ENCODE results near the gene CUL9. TPM values are rescaled to one million over a fixed set of nuclear protein-coding genes. Genes with fewer than 3 reads are reported as not detected.
A peak's percentile ranks its signal among the peaks of the same experiment; 100 is the strongest.

The CUL9 gene
- total RNA-seq, 1 experiment from 2014 or later: 15.7 TPM

DNA sequence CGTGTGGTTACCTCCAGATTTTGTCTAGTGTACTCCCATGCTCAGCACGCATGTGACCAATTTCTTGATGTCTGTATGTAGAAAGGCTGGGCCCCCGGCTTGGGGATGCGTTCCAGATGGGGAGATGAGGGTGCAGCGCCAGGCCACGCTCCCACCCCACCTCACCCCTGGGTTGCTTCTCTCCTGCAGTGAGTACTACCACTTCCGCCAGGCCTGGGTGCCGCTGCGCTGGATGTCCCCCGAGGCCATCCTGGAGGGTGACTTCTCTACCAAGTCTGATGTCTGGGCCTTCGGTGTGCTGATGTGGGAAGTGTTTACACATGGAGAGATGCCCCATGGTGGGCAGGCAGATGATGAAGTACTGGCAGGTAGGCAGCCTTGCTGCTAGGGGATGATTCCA lies 22.4 kb upstream of the CUL9 start:
- DNase-seq (ENCODE audit: low read depth in 1 of 2, low spot score in 2 of 2): no peak
- H3K4me3 ChIP-seq: no peak overlapping the region
- no peaks in the 10 kb centered on the region for H3K4me1 ChIP-seq (replicated peaks)
- H3K27ac ChIP-seq: no peak overlapping the region
- no peaks in the 10 kb centered on the region for H3K27me3 ChIP-seq (replicated peaks)
- peaks cover 3% of the 10 kb centered on the region for H3K36me3 ChIP-seq
- no peaks in the 10 kb centered on the region for H3K9me3 ChIP-seq (replicated peaks)

- no peaks in the 10 kb centered on the region for H3K9me3 ChIP-seq (replicated peaks)
- DNase-seq (ENCODE audit: low read depth in 1 of 2, low spot score in 2 of 2): no peak
Observed at GRCh38 chr6:43163899-43164298, 18.1 kb upstream of the CUL9 start.

DNA sequence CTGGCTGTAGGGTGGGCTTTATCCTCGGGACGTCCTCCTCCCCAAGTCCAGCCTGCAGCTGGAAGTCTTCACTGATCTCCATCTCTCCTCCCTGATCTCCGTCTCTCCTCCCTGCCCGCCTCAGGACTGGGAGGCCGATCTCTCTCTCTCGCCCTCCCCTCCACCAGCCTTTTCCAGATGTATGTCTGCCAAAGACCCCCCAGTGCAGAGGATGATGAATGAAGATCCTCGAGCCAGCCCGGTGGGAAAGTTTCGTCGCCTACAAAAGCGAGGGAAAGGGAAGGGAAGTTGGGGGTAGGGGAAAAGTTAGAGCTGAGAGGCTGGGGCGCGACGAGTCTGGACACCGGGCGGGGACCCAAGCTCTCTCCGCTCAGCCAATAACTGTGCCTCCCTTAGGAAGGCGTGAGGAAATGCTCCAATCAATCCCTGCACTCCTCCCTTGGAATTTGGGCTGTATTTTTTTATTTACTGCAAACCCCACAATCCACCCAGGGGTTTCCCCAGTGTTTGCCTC lies 11.5 kb upstream of the CUL9 start:
- Histone ChIP-seq H3K27me3 (replicated peaks) (no peaks in the 10 kb centered on the region), H3K4me3 (peak overlapping the region; percentile 96), H3K4me1 (replicated peaks) (peaks cover 31% of the 10 kb centered on the region), H3K36me3 (peaks cover 27% of the 10 kb centered on the region), H3K9me3 (replicated peaks) (no peaks in the 10 kb centered on the region), H3K27ac (peak overlapping the region; percentile 50)
- DNase-seq (ENCODE audit: low read depth in 1 of 2, low spot score in 2 of 2): no peak

More at GRCh38 chr6:43163899-43164298, 18.1 kb upstream of the CUL9 start:
- Histone ChIP-seq H3K4me3 (no peak overlapping the region), H3K4me1 (replicated peaks) (no peaks in the 10 kb centered on the region), H3K27me3 (replicated peaks) (no peaks in the 10 kb centered on the region), H3K27ac (no peak overlapping the region), H3K36me3 (no peaks in the 10 kb centered on the region; the same call in 1 of the 2 replicates)

DNA sequence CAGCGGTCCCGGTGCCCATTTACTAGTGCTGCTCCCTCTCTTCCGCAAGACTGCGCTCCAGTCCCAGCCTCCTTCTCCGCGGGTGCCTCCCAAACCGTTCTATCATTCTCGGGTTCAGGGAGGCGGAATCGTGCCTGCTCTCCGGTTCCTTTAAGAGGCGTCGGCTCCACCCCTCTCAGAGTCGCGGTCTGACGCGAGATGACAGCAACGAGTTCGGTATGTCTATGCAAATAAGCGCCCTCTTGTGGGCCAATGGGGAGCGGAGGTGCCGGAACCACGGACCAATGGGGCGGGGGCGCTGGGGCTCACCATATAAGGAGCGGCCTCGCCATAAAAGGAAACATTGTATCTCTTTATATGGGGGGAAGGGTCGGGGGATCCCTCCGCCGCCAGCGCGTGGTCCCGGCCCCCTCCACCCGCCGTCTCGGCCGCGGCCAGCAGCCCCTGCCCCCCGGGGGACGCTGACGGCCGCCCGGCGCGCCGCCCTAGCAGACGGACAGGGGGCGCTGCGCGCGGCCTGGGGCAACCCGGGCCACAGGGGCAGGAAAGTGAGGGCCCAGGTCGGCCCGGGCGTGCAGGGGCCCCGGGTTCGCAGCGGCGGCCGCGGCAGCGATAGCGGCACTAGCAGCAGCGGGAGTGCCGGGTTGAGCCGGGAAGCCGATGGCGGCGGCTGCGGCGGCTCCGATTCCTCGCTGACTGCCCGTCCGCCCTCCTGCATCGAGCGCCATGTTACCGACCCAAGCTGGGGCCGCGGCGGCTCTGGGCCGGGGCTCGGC lies 10.9 kb upstream of the CUL9 start, which contains the start of gene SRF:
TSS of gene SRF (plus strand) at position 339 of the 776 bp plus-strand sequence. CDS start at position 727, 388 bp downstream.
- Histone ChIP-seq H3K27ac (peak within 1 kb of the TSS; percentile 62), H3K9me3 (replicated peaks) (no peaks in the 10 kb centered on the region), H3K4me3 (peak within 1 kb of the TSS; percentile 96), H3K4me1 (replicated peaks) (peaks cover 31% of the 10 kb centered on the region), H3K27me3 (replicated peaks) (no peaks in the 10 kb centered on the region), H3K36me3 (peaks cover 33% of the 10 kb centered on the region)
- DNase-seq (ENCODE audit: low read depth in 1 of 2, low spot score in 2 of 2): peak; percentile 99

- peak overlapping the region; percentile 96 for H3K4me3 ChIP-seq
- H3K4me1 ChIP-seq (replicated peaks): peaks cover 31% of the 10 kb centered on the region
- H3K27me3 ChIP-seq (replicated peaks): no peaks in the 10 kb centered on the region
- H3K36me3 ChIP-seq: peaks cover 39% of the 10 kb centered on the region
- no peaks in the 10 kb centered on the region for H3K9me3 ChIP-seq (replicated peaks)
- H3K27ac ChIP-seq: peak overlapping the region; percentile 62
- DNase-seq (ENCODE audit: low read depth in 1 of 2, low spot score in 2 of 2): peak in 1 of 2 experiments; percentile 29
Observed at GRCh38 chr6:43171707-43172103, 10.3 kb upstream of the CUL9 start.

DNA sequence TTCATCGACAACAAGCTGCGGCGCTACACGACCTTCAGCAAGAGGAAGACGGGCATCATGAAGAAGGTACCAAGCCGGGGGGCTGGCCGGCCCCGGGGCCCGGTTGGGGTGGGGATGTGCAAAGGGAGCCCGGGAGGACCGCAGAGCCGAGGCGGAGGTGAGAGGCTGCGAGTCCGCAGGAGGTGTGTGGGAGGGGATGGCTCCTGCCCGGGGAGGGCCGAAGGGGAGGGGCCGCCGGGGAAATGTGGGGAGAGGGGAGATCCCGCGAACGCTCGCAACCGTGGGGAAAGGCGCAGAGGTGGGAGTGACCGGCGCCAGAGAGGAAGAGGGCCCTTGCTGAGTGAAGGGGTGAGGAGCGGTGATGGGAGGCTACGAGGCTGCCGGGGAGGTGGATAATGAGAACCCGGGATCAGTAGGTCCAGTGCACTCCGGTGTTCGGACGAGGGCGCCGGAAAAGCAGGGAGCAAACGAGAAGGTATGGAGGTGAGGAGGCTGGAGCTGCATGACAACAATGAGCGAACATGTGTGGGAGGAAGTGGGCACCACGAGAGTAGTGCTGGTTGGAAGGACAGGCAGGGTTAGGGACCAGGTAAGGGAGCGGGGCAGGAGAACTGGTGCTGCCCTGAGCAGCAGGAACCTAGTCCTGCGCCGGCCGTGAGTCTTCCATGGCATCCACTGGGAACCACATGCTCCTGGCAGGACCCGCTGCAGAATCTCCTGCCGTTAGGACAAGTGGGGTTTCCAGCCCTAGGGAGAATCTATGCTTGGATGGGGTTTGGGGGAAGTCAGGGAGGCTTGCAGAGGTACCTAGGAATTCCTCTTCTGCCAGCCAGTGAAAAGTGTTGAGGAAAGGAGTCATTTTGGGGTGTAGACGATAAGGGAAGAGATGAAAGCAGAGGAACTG lies 9.6 kb upstream of the CUL9 start:
- Histone ChIP-seq H3K27me3 (replicated peaks) (no peaks in the 10 kb centered on the region), H3K27ac (peak overlapping the region; percentile 62), H3K4me3 (peak overlapping the region; percentile 96), H3K4me1 (replicated peaks) (peaks cover 31% of the 10 kb centered on the region), H3K9me3 (replicated peaks) (no peaks in the 10 kb centered on the region), H3K36me3 (peaks cover 45% of the 10 kb centered on the region)
- DNase-seq (ENCODE audit: low read depth in 1 of 2, low spot score in 2 of 2): peak in 1 of 2 experiments; percentile 38

- Histone ChIP-seq H3K27ac (peak overlapping the region; percentile 56), H3K36me3 (peaks cover 59% of the 10 kb centered on the region), H3K9me3 (replicated peaks) (no peaks in the 10 kb centered on the region), H3K4me1 (replicated peaks) (peaks cover 31% of the 10 kb centered on the region), H3K4me3 (peak overlapping the region; percentile 96), H3K27me3 (replicated peaks) (no peaks in the 10 kb centered on the region)
- peak in 1 of 2 experiments; percentile 18 for DNase-seq (ENCODE audit: low read depth in 1 of 2, low spot score in 2 of 2)
Observed at GRCh38 chr6:43173591-43174262, 8.3 kb upstream of the CUL9 start.

DNA sequence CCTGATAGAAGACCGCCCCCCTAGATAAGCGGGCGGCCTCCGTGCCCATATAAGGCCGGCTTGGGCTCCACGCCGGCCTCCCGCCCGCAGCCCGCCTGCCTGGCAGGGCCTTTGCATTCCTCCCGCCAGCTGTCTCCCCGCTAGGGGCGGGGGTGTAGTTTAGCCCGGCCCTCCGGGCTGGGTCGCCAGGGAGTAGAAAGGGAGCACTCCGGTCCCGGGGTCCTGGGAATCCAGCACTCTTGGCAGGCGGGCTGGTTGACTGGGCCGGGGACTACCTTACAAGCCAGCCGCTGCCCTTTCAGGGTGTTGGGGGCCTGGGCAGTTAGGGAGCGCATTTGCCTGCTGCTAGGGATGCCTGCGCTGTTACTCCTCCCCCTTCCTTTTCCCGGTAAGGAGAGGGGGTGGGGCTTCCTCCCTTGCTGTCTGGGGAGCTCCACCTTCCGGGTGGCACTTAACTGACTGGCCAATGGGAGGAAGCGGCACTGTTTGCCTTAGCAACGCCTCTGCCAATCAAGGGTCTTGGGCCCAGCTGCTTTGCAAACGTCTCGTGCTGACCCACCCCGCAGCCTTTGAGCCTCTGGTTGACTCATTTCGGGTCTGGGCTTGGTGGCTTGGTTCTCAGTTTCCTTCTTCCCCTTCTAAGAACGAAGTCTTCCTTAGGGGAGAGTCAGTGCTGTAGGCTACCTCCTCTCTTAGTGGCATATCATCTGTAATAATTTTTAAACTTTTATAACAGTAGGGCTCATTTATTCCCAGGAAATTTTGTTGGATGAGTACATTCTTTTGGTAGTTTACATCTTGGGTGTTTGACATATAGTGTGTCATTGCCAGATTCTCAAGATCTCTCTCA lies 7.5 kb upstream of the CUL9 start:
- H3K27me3 ChIP-seq (replicated peaks): no peaks in the 10 kb centered on the region
- H3K9me3 ChIP-seq (replicated peaks): no peaks in the 10 kb centered on the region
- peak overlapping the region; percentile 96 for H3K4me3 ChIP-seq
- peaks cover 67% of the 10 kb centered on the region for H3K36me3 ChIP-seq
- H3K27ac ChIP-seq: peak overlapping the region; percentile 56
- DNase-seq (ENCODE audit: low read depth in 1 of 2, low spot score in 2 of 2): peak; percentile 99 to 100
- H3K4me1 ChIP-seq (replicated peaks): peaks cover 31% of the 10 kb centered on the region

DNA sequence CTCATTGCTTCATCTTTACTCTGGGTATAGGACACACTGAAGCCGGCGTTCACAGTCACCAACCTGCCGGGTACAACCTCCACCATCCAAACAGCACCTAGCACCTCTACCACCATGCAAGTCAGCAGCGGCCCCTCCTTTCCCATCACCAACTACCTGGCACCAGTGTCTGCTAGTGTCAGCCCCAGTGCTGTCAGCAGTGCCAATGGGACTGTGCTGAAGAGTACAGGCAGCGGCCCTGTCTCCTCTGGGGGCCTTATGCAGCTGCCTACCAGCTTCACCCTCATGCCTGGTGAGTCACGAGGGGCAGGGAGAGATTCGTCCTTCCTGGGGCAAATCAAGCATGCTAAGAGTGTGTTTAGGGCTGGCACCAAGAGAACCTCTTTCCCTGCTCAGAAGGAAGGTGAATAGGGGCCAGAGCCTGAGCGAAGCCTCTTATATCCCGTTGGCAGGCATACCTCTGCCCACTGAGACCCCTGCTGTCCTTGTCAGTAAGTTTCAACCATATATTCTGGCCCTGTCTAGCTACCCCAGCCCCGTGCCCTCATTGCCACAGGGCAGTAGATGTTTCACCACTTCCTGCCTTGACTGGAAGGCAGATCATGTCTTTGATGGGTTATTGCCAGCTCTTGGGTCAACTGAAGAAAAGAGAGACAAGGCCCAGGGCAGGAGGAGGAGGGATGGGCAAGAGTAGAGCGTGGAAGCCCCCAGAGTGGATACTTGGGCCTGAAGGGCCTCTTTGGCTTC lies 6.1 kb upstream of the CUL9 start:
- no peak for DNase-seq (ENCODE audit: low read depth in 1 of 2, low spot score in 2 of 2)
- Histone ChIP-seq H3K36me3 (peaks cover 73% of the 10 kb centered on the region), H3K4me1 (replicated peaks) (peaks cover 26% of the 10 kb centered on the region), H3K9me3 (replicated peaks) (no peaks in the 10 kb centered on the region), H3K27ac (no peak overlapping the region), H3K27me3 (replicated peaks) (no peaks in the 10 kb centered on the region), H3K4me3 (no peak overlapping the region)

GRCh38 chr6:43176423-43176786 lies 5.6 kb upstream of the CUL9 start:
- H3K4me1 ChIP-seq (replicated peaks): peaks cover 26% of the 10 kb centered on the region
- no peaks in the 10 kb centered on the region for H3K9me3 ChIP-seq (replicated peaks)
- H3K27ac ChIP-seq: no peak overlapping the region
- no peak for DNase-seq (ENCODE audit: low read depth in 1 of 2, low spot score in 2 of 2)
- no peak overlapping the region for H3K4me3 ChIP-seq
- H3K27me3 ChIP-seq (replicated peaks): no peaks in the 10 kb centered on the region
- peaks cover 77% of the 10 kb centered on the region for H3K36me3 ChIP-seq

DNA sequence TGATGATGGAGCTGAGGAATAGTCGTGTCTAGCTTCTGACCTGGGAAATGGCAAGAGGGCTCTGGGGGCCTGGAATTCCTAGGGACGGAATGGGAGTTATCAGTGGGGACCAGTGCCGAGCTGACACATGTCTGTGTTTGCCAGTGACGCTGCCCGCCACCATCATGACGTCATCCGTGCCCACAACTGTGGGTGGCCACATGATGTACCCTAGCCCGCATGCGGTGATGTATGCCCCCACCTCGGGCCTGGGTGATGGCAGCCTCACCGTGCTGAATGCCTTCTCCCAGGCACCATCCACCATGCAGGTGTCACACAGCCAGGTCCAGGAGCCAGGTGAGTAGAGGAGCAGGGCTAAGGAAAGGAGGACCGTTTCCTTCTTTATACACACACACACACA lies 3.8 kb upstream of the CUL9 start:
- DNase-seq (ENCODE audit: low read depth in 1 of 2, low spot score in 2 of 2): no peak
- Histone ChIP-seq H3K4me1 (replicated peaks) (peaks cover 32% of the 10 kb centered on the region), H3K36me3 (peaks cover 81% of the 10 kb centered on the region), H3K4me3 (no peak overlapping the region), H3K9me3 (replicated peaks) (no peaks in the 10 kb centered on the region), H3K27me3 (replicated peaks) (no peaks in the 10 kb centered on the region), H3K27ac (no peak overlapping the region)

All from SJSA1 (cell line).